BLaER1 treated with 17β-estradiol and CSF1 and Interleukin-3, amounts not matched to agents 10 nM and 100 nM (cell line): ENCODE data around the gene MVK.

Experiments used
- H3K27ac ChIP-seq, 11 experiments: shearing (Covaris generic); formaldehyde crosslinking; 2 replicates each; pipeline ENCODE4 v1.8.1; 2022
- H3K27me3 ChIP-seq, 11 experiments: shearing (Covaris generic); formaldehyde crosslinking; 2 replicates each; pipeline ENCODE4 v1.8.1; 2022
- H3K36me3 ChIP-seq, 11 experiments: shearing (Covaris generic); formaldehyde crosslinking; 2 replicates each; pipeline ENCODE4 v1.8.1; 2022
- H3K4me1 ChIP-seq, 10 experiments: shearing (Covaris generic); formaldehyde crosslinking; 2 replicates each; pipeline ENCODE4 v1.8.1; 2022
- H3K4me2 ChIP-seq, 11 experiments: shearing (Covaris generic); formaldehyde crosslinking; 2 replicates each; pipeline ENCODE4 v1.8.1; 2022
- H3K4me3 ChIP-seq, 10 experiments: shearing (Covaris generic); formaldehyde crosslinking; 2 replicates each; pipeline ENCODE4 v1.8.1; 2022
- H3K9ac ChIP-seq, 11 experiments: shearing (Covaris generic); formaldehyde crosslinking; 2 replicates each; pipeline ENCODE4 v1.8.1; 2022
- H3K9me3 ChIP-seq, 11 experiments: shearing (Covaris generic); formaldehyde crosslinking; replicated peaks in 1 of 11; 2 replicates each; pipeline ENCODE4 v1.8.1; 2022
- H4K20me1 ChIP-seq, 11 experiments: shearing (Covaris generic); formaldehyde crosslinking; 2 replicates each; pipeline ENCODE4 v1.8.1; 2022
- Cebpa-rat ChIP-seq, 11 experiments: shearing (Covaris generic); IDR thresholded peaks; 2 replicates each; pipeline ENCODE4 v1.8.1; 2022

MVK gene

DNA sequence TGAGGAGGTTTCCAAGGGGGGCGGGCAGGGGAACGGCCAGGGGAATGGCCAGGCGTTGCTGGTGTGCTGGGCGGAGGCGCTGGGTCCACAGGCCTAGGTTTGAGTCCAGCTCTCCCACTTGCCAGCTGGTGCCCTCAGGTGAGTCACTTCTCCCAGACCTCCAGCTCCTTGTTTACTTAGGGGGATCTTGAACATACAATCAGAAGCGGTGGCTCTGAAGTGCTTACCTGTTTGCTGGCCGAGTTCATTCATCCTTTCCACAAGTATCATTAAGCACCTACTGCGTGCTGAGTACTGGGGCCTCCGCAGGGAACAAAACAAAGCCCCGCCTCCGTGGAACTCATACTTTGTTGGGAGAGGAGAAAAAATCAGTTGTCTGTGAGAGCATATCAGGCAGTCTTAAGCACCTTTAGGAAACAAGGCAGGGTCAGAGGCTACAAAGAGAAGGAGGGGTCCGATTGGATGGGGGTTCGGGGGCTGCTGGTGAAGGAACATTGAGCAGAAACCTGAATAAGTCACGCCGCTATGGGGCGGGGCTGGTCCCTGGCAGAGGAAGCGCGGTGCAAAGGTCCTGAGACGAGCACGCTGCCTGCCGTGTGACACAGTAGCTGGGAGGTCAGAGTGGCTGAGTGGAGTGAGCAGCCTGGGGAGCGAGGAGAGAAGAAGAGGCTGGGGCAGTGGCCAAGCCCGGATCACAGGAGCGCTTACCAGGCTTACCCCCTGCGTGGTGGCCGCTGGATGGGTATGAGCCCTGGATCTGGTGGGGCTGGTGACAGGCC, 15.1 kb downstream of the MVK start:
- no peaks in the 10 kb centered on the region for H3K9me3 ChIP-seq
- H3K4me3 ChIP-seq, result no peak overlapping the region
- H4K20me1 ChIP-seq, result peaks cover 0 to 76% (median 7%) of the 10 kb centered on the region in 11 experiments; a peak in 8 of 22 replicates
- peaks cover 0 to 73% (median 34%) of the 10 kb centered on the region in 11 experiments; a peak in 17 of 22 replicates for H3K36me3 ChIP-seq
- no peak for TF ChIP-seq Cebpa-rat (IDR thresholded peaks at IDR 0.05)
- H3K27me3 ChIP-seq, result no peaks in the 10 kb centered on the region
- no peak overlapping the region for H3K4me2 ChIP-seq
- no peak overlapping the region for H3K27ac ChIP-seq
- H3K4me1 ChIP-seq, result peaks cover 0 to 22% (median 9%) of the 10 kb centered on the region in 10 experiments; a peak in 12 of 20 replicates
- H3K9ac ChIP-seq, result no peak overlapping the region; a peak in 1 of 22 replicates

DNA sequence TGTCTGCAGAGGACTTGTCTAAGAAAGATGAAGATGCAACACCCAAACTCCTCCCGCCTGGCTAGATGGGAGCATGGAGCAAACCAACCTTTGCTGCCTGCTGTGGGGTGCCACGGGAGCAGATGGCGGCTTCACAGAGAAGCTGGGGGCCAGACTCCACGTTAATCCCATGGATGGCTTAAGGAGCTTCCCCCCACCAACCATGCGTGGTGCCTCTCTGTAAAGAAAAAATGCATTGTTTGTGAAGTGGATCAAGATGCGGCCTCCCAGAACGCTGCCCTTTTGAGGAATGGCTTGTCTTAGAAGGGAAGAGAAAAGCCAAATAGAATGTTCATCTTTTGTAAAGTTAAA, 15.6 kb downstream of the MVK start:
- no peak for TF ChIP-seq Cebpa-rat (IDR thresholded peaks at IDR 0.05)
- no peak overlapping the region for H3K9ac ChIP-seq
- H3K36me3 ChIP-seq, result peaks cover 0 to 72% (median 34%) of the 10 kb centered on the region in 11 experiments; a peak in 16 of 22 replicates
- H3K27ac ChIP-seq, result no peak overlapping the region
- H3K9me3 ChIP-seq, result no peaks in the 10 kb centered on the region
- peaks cover 0 to 81% (median 8%) of the 10 kb centered on the region in 11 experiments; a peak in 11 of 22 replicates for H4K20me1 ChIP-seq
- no peak overlapping the region for H3K4me2 ChIP-seq
- H3K27me3 ChIP-seq, result no peaks in the 10 kb centered on the region
- peaks cover 0 to 22% (median 9%) of the 10 kb centered on the region in 10 experiments; a peak in 16 of 20 replicates for H3K4me1 ChIP-seq
- H3K4me3 ChIP-seq, result no peak overlapping the region

DNA sequence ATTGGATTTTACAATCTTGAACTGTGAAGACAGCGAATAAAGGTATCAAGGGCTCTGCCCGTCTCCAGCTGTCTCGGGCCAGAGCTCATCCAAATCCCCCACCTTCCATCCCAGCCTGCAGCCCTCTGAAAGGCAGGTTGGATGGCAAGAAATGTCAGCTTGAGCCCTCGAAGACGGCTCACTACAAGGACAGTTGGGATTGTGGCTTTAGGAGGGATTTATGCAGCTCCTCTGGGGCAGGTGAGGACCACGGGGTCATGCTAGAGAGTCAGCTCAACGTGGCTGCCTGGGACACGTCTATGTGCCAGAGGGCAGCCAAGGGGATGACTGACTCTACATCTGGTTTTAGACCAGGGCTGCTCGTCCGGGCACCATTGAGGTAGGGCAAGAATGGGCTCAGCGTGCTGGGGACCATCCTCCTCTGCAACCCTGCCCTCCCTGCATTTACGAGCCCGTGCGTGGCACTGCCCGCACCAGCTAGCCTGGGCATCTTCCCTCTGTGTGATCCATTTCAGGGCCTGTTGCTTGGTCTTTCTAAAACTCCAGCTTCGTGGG, 16.2 kb downstream of the MVK start:
- Histone ChIP-seq H3K27ac (no peak overlapping the region), H3K9ac (no peak overlapping the region), H3K4me3 (no peak overlapping the region), H3K27me3 (no peaks in the 10 kb centered on the region), H3K36me3 (peaks cover 0 to 70% (median 29%) of the 10 kb centered on the region in 11 experiments; a peak in 15 of 22 replicates), H3K9me3 (no peaks in the 10 kb centered on the region), H4K20me1 (peaks cover 0 to 86% (median 8%) of the 10 kb centered on the region in 11 experiments; a peak in 16 of 22 replicates), H3K4me2 (no peak overlapping the region), H3K4me1 (peaks cover 4 to 28% (median 13%) of the 10 kb centered on the region in 10 experiments)
- TF ChIP-seq Cebpa-rat (IDR thresholded peaks at IDR 0.05), result no peak

DNA sequence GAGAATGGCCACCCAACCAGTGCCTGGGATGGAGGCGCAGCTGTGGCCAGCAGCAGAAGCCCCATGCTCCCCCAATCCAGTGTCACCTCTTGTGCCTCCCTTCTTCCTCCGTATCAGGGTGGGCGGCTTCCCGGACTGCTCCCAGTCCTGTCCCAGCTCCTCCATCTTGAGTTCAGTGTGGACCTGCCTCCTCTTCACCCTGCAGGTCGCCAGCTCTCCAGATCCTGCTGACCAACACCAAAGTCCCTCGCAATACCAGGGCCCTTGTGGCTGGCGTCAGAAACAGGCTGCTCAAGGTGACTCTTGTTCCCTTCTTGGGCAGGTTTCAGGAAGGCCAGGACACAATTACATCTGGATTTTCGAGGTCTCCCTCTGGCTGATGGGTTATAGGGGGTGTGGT, 17.0 kb downstream of the MVK start:
- no peaks in the 10 kb centered on the region for H3K9me3 ChIP-seq
- no peak overlapping the region for H3K4me3 ChIP-seq
- H3K4me2 ChIP-seq, result no peak overlapping the region
- H4K20me1 ChIP-seq, result peaks cover 0 to 86% (median 14%) of the 10 kb centered on the region in 11 experiments; a peak in 16 of 22 replicates
- H3K36me3 ChIP-seq, result peaks cover 0 to 63% (median 28%) of the 10 kb centered on the region in 11 experiments; a peak in 15 of 22 replicates
- no peaks in the 10 kb centered on the region for H3K27me3 ChIP-seq
- H3K9ac ChIP-seq, result no peak overlapping the region; a peak in 1 of 22 replicates
- TF ChIP-seq Cebpa-rat (IDR thresholded peaks at IDR 0.05), result no peak
- peaks cover 12 to 36% (median 21%) of the 10 kb centered on the region in 10 experiments for H3K4me1 ChIP-seq
- H3K27ac ChIP-seq, result no peak overlapping the region

DNA sequence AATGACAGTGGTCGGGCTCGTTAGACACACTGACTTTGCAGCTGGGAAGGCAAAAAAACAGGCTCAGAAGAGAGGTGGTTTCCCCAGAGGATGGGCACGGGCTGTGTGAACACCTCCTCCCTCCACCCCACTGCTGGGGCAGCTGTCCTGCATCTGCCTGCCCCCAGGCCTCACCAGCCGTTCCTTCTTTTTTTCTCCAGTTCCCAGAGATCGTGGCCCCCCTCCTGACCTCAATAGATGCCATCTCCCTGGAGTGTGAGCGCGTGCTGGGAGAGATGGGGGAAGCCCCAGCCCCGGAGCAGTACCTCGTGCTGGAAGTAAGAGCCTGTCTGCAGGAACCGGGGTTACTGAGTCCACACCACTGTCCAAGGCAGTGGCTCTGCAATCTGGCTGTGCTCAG, 17.4 kb downstream of the MVK start:
- Histone ChIP-seq H3K9ac (no peak overlapping the region), H3K36me3 (peaks cover 0 to 59% (median 23%) of the 10 kb centered on the region in 11 experiments; a peak in 13 of 22 replicates), H3K27ac (no peak overlapping the region), H3K4me3 (no peak overlapping the region), H3K4me2 (no peak overlapping the region), H4K20me1 (peaks cover 0 to 91% (median 19%) of the 10 kb centered on the region in 11 experiments; a peak in 18 of 22 replicates), H3K27me3 (no peaks in the 10 kb centered on the region), H3K9me3 (no peaks in the 10 kb centered on the region), H3K4me1 (peaks cover 16 to 40% (median 26%) of the 10 kb centered on the region in 10 experiments)
- TF ChIP-seq Cebpa-rat (IDR thresholded peaks at IDR 0.05), result no peak

DNA sequence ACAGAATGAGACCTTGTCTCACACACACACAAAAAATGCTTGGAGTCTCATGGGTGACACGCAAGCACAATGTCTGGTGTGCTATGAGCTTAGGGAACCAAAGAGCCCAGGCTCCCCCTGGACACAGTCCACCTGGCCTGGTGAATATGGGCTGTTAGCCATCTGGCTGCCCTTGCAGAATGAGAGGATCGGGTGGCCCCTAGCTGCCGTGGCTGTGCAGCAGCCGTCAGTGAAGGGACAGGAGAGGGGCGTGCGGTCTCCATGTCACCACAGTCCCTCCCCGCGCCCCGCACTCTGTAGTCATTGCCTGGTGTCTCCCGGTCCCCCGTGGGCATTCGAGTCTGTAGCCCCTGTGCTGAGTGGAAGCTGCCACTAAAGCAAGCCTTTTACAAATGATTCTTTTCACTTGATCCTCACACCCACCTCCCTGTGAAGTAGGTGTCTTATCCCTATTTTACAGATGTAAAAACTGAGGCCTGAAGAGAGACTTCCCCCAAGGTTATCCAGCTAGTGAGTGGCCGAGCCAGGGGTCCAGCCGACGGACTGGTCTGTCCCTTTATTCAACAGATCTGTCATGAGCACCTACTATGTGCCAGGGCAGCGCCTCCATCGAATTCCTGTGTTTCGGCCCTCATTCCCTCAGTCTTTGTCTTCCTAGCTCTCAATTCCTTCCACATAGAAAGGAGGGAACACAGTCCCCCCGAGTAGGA, 18.8 kb downstream of the MVK start:
- peak overlapping the region in 6 of 11 experiments; percentile 14 to 50 (median 36); a peak in 9 of 22 replicates for H3K4me2 ChIP-seq
- no peak for TF ChIP-seq Cebpa-rat (IDR thresholded peaks at IDR 0.05)
- peaks cover 0 to 46% (median 12%) of the 10 kb centered on the region in 11 experiments; a peak in 11 of 22 replicates for H3K36me3 ChIP-seq
- peaks cover 0 to 95% (median 32%) of the 10 kb centered on the region in 11 experiments; a peak in 18 of 22 replicates for H4K20me1 ChIP-seq
- no peaks in the 10 kb centered on the region for H3K27me3 ChIP-seq
- peak overlapping the region in 1 of 11 experiments; percentile 44; a peak in 2 of 22 replicates for H3K9ac ChIP-seq
- peaks cover 16 to 51% (median 30%) of the 10 kb centered on the region in 10 experiments for H3K4me1 ChIP-seq
- no peak overlapping the region for H3K27ac ChIP-seq
- no peaks in the 10 kb centered on the region for H3K9me3 ChIP-seq
- H3K4me3 ChIP-seq, result no peak overlapping the region

DNA sequence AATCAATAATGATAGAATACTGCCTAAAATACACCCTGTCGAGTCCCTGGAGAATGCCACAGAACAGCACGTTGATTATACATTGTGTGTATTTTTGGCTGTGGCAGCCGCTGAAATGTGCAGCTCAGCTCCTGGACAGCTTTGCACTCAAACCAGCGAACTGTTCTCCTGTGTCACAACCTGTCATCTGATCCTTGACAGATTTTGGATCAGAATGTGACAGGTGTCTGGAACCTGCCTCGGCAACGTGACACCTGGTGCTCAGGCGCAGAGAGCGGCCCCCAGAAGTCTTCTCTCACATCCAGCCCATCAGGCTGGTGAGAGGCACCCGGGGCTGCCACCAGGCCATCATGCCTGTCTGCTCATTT, 19.3 kb downstream of the MVK start:
- Histone ChIP-seq H3K27ac (no peak overlapping the region), H3K9me3 (no peaks in the 10 kb centered on the region), H3K36me3 (peaks cover 0 to 40% (median 6%) of the 10 kb centered on the region in 11 experiments; a peak in 11 of 22 replicates), H3K4me3 (no peak overlapping the region), H3K4me2 (peak overlapping the region in 6 of 11 experiments; percentile 14 to 50 (median 36); a peak in 9 of 22 replicates), H4K20me1 (peaks cover 0 to 98% (median 32%) of the 10 kb centered on the region in 11 experiments; a peak in 18 of 22 replicates), H3K27me3 (no peaks in the 10 kb centered on the region), H3K4me1 (peaks cover 16 to 53% (median 35%) of the 10 kb centered on the region in 10 experiments), H3K9ac (peak overlapping the region in 1 of 11 experiments; percentile 44; a peak in 2 of 22 replicates)
- no peak for TF ChIP-seq Cebpa-rat (IDR thresholded peaks at IDR 0.05)

DNA sequence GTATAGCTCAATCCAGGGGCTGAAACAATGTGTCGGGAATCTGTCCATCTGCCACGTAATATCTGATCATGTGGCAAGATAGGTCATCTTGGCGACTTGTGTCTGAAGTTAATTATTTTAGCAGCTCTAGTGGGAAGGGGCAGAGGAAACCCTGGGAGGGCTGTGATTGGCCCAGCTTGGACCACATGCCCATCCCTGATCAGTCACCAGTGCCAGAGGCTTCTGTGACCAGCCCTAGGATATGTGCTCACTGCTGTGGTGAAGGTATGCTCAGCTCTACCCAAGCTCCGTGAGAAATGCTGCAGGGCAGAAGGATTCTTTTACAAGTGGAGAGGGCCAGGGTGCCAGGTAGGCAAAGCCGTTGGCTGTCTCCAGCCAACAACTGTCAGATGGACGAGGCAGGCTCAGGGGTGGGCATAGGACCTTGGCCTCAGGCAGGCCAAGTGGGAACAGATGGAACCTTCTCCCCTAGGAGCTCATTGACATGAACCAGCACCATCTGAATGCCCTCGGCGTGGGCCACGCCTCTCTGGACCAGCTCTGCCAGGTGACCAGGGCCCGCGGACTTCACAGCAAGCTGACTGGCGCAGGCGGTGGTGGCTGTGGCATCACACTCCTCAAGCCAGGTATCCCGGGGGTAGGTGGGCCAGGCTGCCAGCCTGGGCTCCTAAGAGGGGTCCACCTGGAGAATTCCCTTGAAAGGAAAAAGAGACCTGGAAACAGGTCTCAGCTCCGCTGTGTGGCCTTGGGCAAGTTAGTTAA, 21.1 kb downstream of the MVK start:
- H3K4me1 ChIP-seq, result peaks cover 16 to 68% (median 49%) of the 10 kb centered on the region in 10 experiments

More for the DNA sequence above, 21.1 kb downstream of the MVK start:
- no peak overlapping the region for H3K4me3 ChIP-seq
- H4K20me1 ChIP-seq, result peaks cover 0 to 92% (median 32%) of the 10 kb centered on the region in 11 experiments; a peak in 18 of 22 replicates
- no peaks in the 10 kb centered on the region for H3K27me3 ChIP-seq
- H3K9me3 ChIP-seq, result no peaks in the 10 kb centered on the region
- H3K4me2 ChIP-seq, result peak overlapping the region; percentile 51 to 86 (median 76)
- no peak for TF ChIP-seq Cebpa-rat (IDR thresholded peaks at IDR 0.05)
- H3K9ac ChIP-seq, result no peak overlapping the region
- peaks cover 0 to 29% (median 0%) of the 10 kb centered on the region in 11 experiments; a peak in 5 of 22 replicates for H3K36me3 ChIP-seq
- no peak overlapping the region for H3K27ac ChIP-seq
